Panc1 (cell line): ENCODE data around the gene ATP5F1E. TPM values are rescaled to one million over a fixed set of nuclear protein-coding genes. Genes with fewer than 3 reads are reported as not detected.

Source experiments
- ATAC-seq: fragments of 200-7000 bp; cut with Tn5 transposase; 2 replicates; pipeline ENCODE4 v1.9.1; 2020; ENCODE audit warnings: mild to moderate bottlenecking, moderate library complexity
- BruUV-seq: library from RNA; stranded (reverse); fragments of 400-500 nt; replicated peaks from 2 replicates; lab custom pipeline; 2021; lab: Mats Ljungman, UMichigan
- CTCF ChIA-PET: fragments of 300-600 bp; sonication (Branson Sonifier 250); formaldehyde crosslinking; loops from one replicate; lab custom pipeline; 2022; ENCODE audit warnings: antibody characterized with exemption; lab: Charles Lee
- POLR2A ChIA-PET: fragments of 300-600 bp; sonication (Branson Sonifier 250); formaldehyde crosslinking; loops from one replicate; lab custom pipeline; 2022; ENCODE audit warnings: antibody characterized with exemption; lab: Charles Lee
- DNase-seq: peaks from one replicate; pipeline ENCODE4 v3.0.0-alpha.2; 2010; ENCODE audit warnings: low read depth, low spot score
- H3K27ac ChIP-seq: 2 replicates; pipeline ENCODE4 v1.5.1; 2011; ENCODE audit warnings: mild to moderate bottlenecking, low read length, inconsistent platforms
- H3K27me3 ChIP-seq: fragments of 200-500 bp; sonication (Bioruptor generic); 2 replicates; pipeline ENCODE4 v1.6.0; 2014; ENCODE audit warnings: low read length, inconsistent platforms; ENCODE audit not compliant: control insufficient read depth, insufficient read depth
- H3K36me3 ChIP-seq: fragments of 200-500 bp; sonication (Bioruptor generic); 2 replicates; pipeline ENCODE4 v1.5.1; 2014; ENCODE audit warnings: inconsistent platforms, mild to moderate bottlenecking, low read length, moderate library complexity; ENCODE audit not compliant: control insufficient read depth, insufficient read depth
- H3K4me1 ChIP-seq: 2 replicates; pipeline ENCODE4 v1.5.1; 2011; ENCODE audit warnings: inconsistent platforms, mild to moderate bottlenecking, low read length, moderate library complexity; ENCODE audit not compliant: control insufficient read depth, insufficient read depth
- H3K4me3 ChIP-seq, 2 experiments: 2 replicates each; pipeline ENCODE4 v1.5.1; 2011 to 2012; ENCODE audit warnings: low read depth in 2 of 2, low read length in 2 of 2, mild to moderate bottlenecking in 2 of 2, inconsistent platforms in 1 of 2, moderate library complexity in 1 of 2
- H3K9me3 ChIP-seq: fragments of 200-500 bp; sonication (Bioruptor generic); 2 replicates; pipeline ENCODE4 v1.5.1; 2014; ENCODE audit warnings: low read depth, mild to moderate bottlenecking, inconsistent platforms, low read length, moderate library complexity; ENCODE audit not compliant: control insufficient read depth, insufficient read depth
- CTCF ChIP-seq: fragments of 450-650 bp; IDR thresholded peaks from 2 replicates; pipeline ENCODE4 v1.5.1; 2017; ENCODE audit warnings: mild to moderate bottlenecking
- POLR2AphosphoS5 ChIP-seq: IDR thresholded peaks from 2 replicates; pipeline ENCODE4 v1.6.1; 2012; ENCODE audit warnings: mild to moderate bottlenecking, low read depth, low read length, moderate library complexity
- REST ChIP-seq, 2 experiments: IDR thresholded peaks; 2 replicates each; pipeline ENCODE4 v1.6.1; 2011 to 2012; ENCODE audit warnings: low read depth in 2 of 2, control low read depth in 1 of 2, low read length in 1 of 2, mild to moderate bottlenecking in 1 of 2, moderate library complexity in 1 of 2; ENCODE audit not compliant: insufficient read depth in 1 of 2
- SIN3A ChIP-seq: IDR thresholded peaks from 2 replicates; pipeline ENCODE4 v1.6.1; 2012; ENCODE audit warnings: low read depth, mild to moderate bottlenecking, low read length, moderate library complexity, borderline replicate concordance; ENCODE audit not compliant: insufficient read depth
- TCF7L2 ChIP-seq: IDR thresholded peaks from 2 replicates; pipeline ENCODE4 v1.6.1; 2011; ENCODE audit warnings: mild to moderate bottlenecking, low read depth, low read length, inconsistent platforms
- in situ Hi-C: cut with HindIII; loops from 2 replicates; pipeline ENCODE4 v1.10.0; 2016; ENCODE audit warnings: low sequenced_read_pairs, low pct_unique_long_range_greater_than_20kb
- intact Hi-C: fragments of 100-400 bp; cut with micrococcal nuclease; formaldehyde crosslinking; loops from one replicate; pipeline ENCODE4 v1.10.0; 2022; ENCODE audit not compliant: unreplicated experiment
- total RNA-seq: library from RNA; stranded (reverse); gene quantifications from one replicate; pipeline ENCODE4 v1.2.1, GENCODE V29; 2021; ENCODE audit not compliant: unreplicated experiment

Gene ATP5F1E
- total RNA-seq, 1 experiment from 2014 or later, result 90.6 TPM

GRCh38 chr20:59025086-59025485, 7.0 kb downstream of the ATP5F1E start:
- in situ Hi-C loops (no loop called here), intact Hi-C loops (no loop called here)
- H3K27ac ChIP-seq, result no peak overlapping the region
- TF ChIP-seq SIN3A, result no peak
- ATAC-seq (no peak), DNase-seq (no peak)
- H3K4me1 ChIP-seq, result peaks cover 18% of the 10 kb centered on the region
- H3K4me3 ChIP-seq, result no peak overlapping the region
- CTCF ChIA-PET, result no interaction called here
- POLR2A ChIA-PET, result interaction anchor here (0.6 kb wide), 1 partner anchor 70 kb away, joined by 6 read pairs; no protein-coding TSS in a partner anchor
- no TSS peak for BruUV-seq
- peaks cover 48% of the 10 kb centered on the region for H3K36me3 ChIP-seq
- H3K9me3 ChIP-seq, result no peaks in the 10 kb centered on the region
- H3K27me3 ChIP-seq, result no peaks in the 10 kb centered on the region

- intact Hi-C loops (no loop called here), in situ Hi-C loops (no loop called here)
- Histone ChIP-seq H3K4me1 (peaks cover 8% of the 10 kb centered on the region), H3K27me3 (no peaks in the 10 kb centered on the region), H3K27ac (no peak overlapping the region), H3K9me3 (no peaks in the 10 kb centered on the region), H3K4me3 (no peak overlapping the region), H3K36me3 (peaks cover 39% of the 10 kb centered on the region)
- ATAC-seq (no peak), DNase-seq (no peak)
- TF ChIP-seq REST (IDR thresholded peaks at IDR 0.05; ENCODE audit: insufficient read depth in 1 of 2, low read depth in 2 of 2, low read length in 1 of 2) (no peak), TCF7L2 (no peak)
- CTCF ChIA-PET, result no interaction called here
- BruUV-seq, result no TSS peak
- POLR2A ChIA-PET, result no interaction called here
These were observed 8.0 kb downstream of the ATP5F1E start for GRCh38 chr20:59024111-59024530.

- H3K27me3 ChIP-seq, result no peaks in the 10 kb centered on the region
- no peaks in the 10 kb centered on the region for H3K9me3 ChIP-seq
- no peak for ATAC-seq
- intact Hi-C loops (no loop called here), in situ Hi-C loops (no loop called here)
- BruUV-seq, result no TSS peak
- no peak overlapping the region for H3K27ac ChIP-seq
- CTCF ChIA-PET, result no interaction called here
- no peak for DNase-seq
- H3K36me3 ChIP-seq, result peaks cover 34% of the 10 kb centered on the region
- POLR2A ChIA-PET, result interaction anchor here (0.5 kb wide), 1 partner anchor 45 kb away, joined by 4 read pairs; no protein-coding TSS in a partner anchor
- TF ChIP-seq TCF7L2 (no peak), CTCF (no peak), POLR2AphosphoS5 (no peak), SIN3A (no peak), REST (IDR thresholded peaks at IDR 0.05; ENCODE audit: insufficient read depth in 1 of 2, low read depth in 2 of 2, low read length in 1 of 2) (no peak)
- H3K4me1 ChIP-seq, result peaks cover 3% of the 10 kb centered on the region
- H3K4me3 ChIP-seq, result no peak overlapping the region
These were observed 8.5 kb downstream of the ATP5F1E start for GRCh38 chr20:59023616-59024015.
